DND-41 (cell line): ENCODE data around the gene FOLR3.

Experiments
- ATAC-seq: fragments of 200-7000 bp; cut with Tn5 transposase; 3 replicates; pipeline ENCODE4 v1.9.1; 2021; ENCODE audit warnings: low read depth; ENCODE audit not compliant: insufficient read depth
- DNase-seq: peaks from one replicate; pipeline ENCODE4 v3.0.0-alpha.2; 2020
- H2AFZ ChIP-seq: 2 replicates; pipeline ENCODE4 v1.6.0; 2012; ENCODE audit warnings: low read depth, low read length
- H3K27ac ChIP-seq: 2 replicates; pipeline ENCODE4 v1.5.1; 2012; ENCODE audit warnings: low read length, inconsistent platforms
- H3K27me3 ChIP-seq: fragments of 200-600 bp; sonication (generic); 2 replicates; pipeline ENCODE4 v1.6.0; 2012; ENCODE audit warnings: low read length, mild to moderate bottlenecking, inconsistent platforms; ENCODE audit not compliant: insufficient read depth, poor library complexity
- H3K36me3 ChIP-seq: 2 replicates; pipeline ENCODE4 v1.5.1; 2012; ENCODE audit warnings: low read length, inconsistent platforms; ENCODE audit not compliant: insufficient read depth
- H3K4me1 ChIP-seq: 2 replicates; pipeline ENCODE4 v1.5.1; 2012; ENCODE audit warnings: mild to moderate bottlenecking, low read length; ENCODE audit not compliant: insufficient read depth
- H3K4me2 ChIP-seq: 2 replicates; pipeline ENCODE4 v1.6.0; 2012; ENCODE audit warnings: mild to moderate bottlenecking, moderate library complexity, low read length, inconsistent platforms; ENCODE audit not compliant: insufficient read depth
- H3K4me3 ChIP-seq, 2 experiments: fragments of 200-600 bp in 1 of 2; shearing (Covaris generic) in 1 of 2; 2 replicates each; pipeline ENCODE4 v1.5.1; 2012 to 2016; ENCODE audit warnings: inconsistent platforms in 2 of 2, low read length in 2 of 2, mild to moderate bottlenecking in 2 of 2, low read depth in 1 of 2, moderate library complexity in 1 of 2
- H3K79me2 ChIP-seq: 2 replicates; pipeline ENCODE4 v1.6.0; 2012; ENCODE audit warnings: low read length, inconsistent platforms; ENCODE audit not compliant: insufficient read depth
- H3K9ac ChIP-seq: 2 replicates; pipeline ENCODE4 v1.6.0; 2012; ENCODE audit warnings: low read depth, mild to moderate bottlenecking, inconsistent platforms, low read length, moderate library complexity
- H3K9me3 ChIP-seq: 2 replicates; pipeline ENCODE4 v1.5.1; 2012; ENCODE audit warnings: low read length, moderate library complexity, mild to moderate bottlenecking, inconsistent platforms; ENCODE audit not compliant: insufficient read depth, severe bottlenecking
- H4K20me1 ChIP-seq: 2 replicates; pipeline ENCODE4 v1.6.0; 2012; ENCODE audit warnings: low read length; ENCODE audit not compliant: insufficient read depth
- EZH2 ChIP-seq: IDR thresholded peaks from 3 replicates; pipeline ENCODE4 v1.6.1; 2012; ENCODE audit warnings: borderline replicate concordance, low read depth, mild to moderate bottlenecking, moderate library complexity, low read length, inconsistent platforms; ENCODE audit not compliant: severe bottlenecking
- TF ChIP-seq, protein P1 (sequence below): IDR thresholded peaks from 2 replicates; pipeline ENCODE4 v1.5.1; 2012; ENCODE audit warnings: borderline replicate concordance, low read length, moderate library complexity, mild to moderate bottlenecking; ENCODE audit not compliant: poor library complexity, severe bottlenecking; ENCODE audit errors: extremely low read depth

Gene FOLR3

DNA sequence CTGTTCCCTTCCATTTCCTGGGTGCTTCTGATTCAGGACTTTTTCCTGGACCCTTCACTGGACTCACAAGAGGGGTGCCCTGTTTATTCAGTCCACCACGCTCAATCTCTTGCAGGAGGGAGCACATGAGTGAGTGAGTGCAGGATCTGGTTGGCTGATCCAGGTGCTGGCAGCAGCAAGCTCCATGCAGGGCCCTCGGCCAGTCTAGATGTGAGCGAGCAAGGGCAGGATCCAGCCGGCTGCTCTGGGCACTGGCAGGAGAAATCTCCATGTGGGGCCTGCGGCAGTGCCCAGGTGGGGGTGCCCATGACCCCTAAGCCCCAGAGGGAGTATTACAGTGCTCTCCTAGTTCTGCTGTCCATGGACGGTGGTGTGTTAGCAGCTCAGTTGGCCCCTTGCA is 11.5 kb upstream of the FOLR3 start:
- DNase-seq, result no peak
- H3K79me2 ChIP-seq, result no peaks in the 10 kb centered on the region

DNA sequence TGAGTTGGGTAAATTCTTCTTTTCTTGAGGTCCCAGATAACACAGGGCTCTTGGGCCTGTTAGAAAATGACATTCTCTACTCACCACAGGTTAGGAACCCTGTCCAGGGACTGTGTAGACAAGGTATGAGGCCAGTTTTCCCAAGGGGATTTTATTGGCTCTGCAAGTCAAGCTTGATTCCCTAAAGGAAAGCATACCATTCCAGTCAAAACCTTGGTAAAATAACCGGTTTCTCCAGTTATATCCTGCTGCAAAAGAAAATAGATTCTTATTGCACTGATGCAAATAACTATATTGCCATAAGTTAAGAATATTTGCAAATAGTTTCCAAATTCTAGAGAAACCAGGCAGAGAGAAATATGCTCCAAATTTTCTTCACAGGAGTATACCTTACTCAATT is 9.6 kb upstream of the FOLR3 start:
- H3K4me1 ChIP-seq, result no peaks in the 10 kb centered on the region
- H3K4me2 ChIP-seq, result no peak overlapping the region
- H3K9me3 ChIP-seq, result peaks cover 26% of the 10 kb centered on the region
- no peaks in the 10 kb centered on the region for H3K36me3 ChIP-seq
- H3K27ac ChIP-seq, result no peak overlapping the region
- DNase-seq, result no peak
- no peak overlapping the region for H2AFZ ChIP-seq
- H4K20me1 ChIP-seq, result no peaks in the 10 kb centered on the region
- no peaks in the 10 kb centered on the region for H3K79me2 ChIP-seq
- no peaks in the 10 kb centered on the region for H3K27me3 ChIP-seq
- no peak for ATAC-seq
- H3K9ac ChIP-seq, result no peak overlapping the region
- no peak overlapping the region for H3K4me3 ChIP-seq
- no peak for TF ChIP-seq EZH2
- TF ChIP-seq, protein P1, sequence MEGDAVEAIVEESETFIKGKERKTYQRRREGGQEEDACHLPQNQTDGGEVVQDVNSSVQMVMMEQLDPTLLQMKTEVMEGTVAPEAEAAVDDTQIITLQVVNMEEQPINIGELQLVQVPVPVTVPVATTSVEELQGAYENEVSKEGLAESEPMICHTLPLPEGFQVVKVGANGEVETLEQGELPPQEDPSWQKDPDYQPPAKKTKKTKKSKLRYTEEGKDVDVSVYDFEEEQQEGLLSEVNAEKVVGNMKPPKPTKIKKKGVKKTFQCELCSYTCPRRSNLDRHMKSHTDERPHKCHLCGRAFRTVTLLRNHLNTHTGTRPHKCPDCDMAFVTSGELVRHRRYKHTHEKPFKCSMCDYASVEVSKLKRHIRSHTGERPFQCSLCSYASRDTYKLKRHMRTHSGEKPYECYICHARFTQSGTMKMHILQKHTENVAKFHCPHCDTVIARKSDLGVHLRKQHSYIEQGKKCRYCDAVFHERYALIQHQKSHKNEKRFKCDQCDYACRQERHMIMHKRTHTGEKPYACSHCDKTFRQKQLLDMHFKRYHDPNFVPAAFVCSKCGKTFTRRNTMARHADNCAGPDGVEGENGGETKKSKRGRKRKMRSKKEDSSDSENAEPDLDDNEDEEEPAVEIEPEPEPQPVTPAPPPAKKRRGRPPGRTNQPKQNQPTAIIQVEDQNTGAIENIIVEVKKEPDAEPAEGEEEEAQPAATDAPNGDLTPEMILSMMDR, result no peak

More for the DNA sequence above, 11.5 kb upstream of the FOLR3 start:
- Histone ChIP-seq H4K20me1 (no peaks in the 10 kb centered on the region), H3K4me3 (no peak overlapping the region), H3K27ac (no peak overlapping the region), H3K4me1 (no peaks in the 10 kb centered on the region), H3K27me3 (no peaks in the 10 kb centered on the region), H2AFZ (no peak overlapping the region), H3K36me3 (no peaks in the 10 kb centered on the region), H3K9me3 (peaks cover 26% of the 10 kb centered on the region), H3K4me2 (no peak overlapping the region), H3K9ac (no peak overlapping the region)
- ATAC-seq, result no peak
- TF ChIP-seq, protein P1, result no peak
- TF ChIP-seq EZH2, result no peak

DNA sequence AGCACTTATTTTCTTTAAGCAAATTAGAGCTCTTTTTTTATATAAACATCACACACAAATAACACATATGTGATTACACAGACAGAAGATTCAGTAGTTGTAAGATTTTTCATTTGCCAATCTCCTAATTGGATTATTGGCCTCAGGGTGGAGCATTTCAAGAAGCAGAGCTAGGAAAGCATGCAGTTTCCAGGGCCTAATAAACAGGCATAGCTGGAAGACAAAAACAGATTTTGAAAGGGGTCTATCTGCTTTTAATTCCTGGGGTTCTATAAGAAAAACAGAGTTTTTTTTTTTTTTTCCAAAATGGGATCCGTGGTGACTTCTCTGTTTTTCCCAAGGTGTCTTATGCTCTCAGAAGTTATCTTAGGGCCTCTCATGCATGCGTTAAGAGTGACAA is 7.6 kb upstream of the FOLR3 start:
- Histone ChIP-seq H3K27ac (no peak overlapping the region), H3K4me2 (no peak overlapping the region), H3K9me3 (peaks cover 26% of the 10 kb centered on the region), H3K9ac (no peak overlapping the region), H3K4me3 (no peak overlapping the region), H3K4me1 (no peaks in the 10 kb centered on the region), H3K27me3 (no peaks in the 10 kb centered on the region), H4K20me1 (no peaks in the 10 kb centered on the region), H3K79me2 (no peaks in the 10 kb centered on the region), H3K36me3 (no peaks in the 10 kb centered on the region), H2AFZ (no peak overlapping the region)
- ATAC-seq, result no peak
- DNase-seq, result no peak
- TF ChIP-seq EZH2, result no peak

DNA sequence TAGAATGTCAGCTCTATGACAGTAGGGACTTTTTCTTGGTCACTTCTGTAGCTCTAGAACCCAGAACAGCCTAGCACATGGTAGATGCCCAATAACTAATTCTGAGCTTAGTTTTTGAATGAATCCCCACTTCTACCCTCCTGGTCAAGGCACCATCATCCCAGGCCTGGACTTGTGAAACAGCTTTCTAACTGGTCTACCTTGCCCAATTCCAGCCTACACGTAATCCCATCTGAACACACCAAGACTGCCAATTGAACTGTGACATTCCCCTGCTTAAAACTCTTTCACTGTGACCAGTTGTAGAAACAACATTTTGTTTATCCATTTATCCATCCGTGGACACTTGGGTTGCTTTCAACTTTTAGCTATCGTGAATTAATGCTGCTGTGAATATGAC is 6.1 kb upstream of the FOLR3 start:
- Histone ChIP-seq H3K79me2 (no peaks in the 10 kb centered on the region), H3K4me1 (no peaks in the 10 kb centered on the region), H3K27ac (no peak overlapping the region), H3K4me3 (no peak overlapping the region), H2AFZ (no peak overlapping the region), H3K27me3 (no peaks in the 10 kb centered on the region), H3K9ac (no peak overlapping the region), H3K36me3 (no peaks in the 10 kb centered on the region), H3K4me2 (no peak overlapping the region), H3K9me3 (peaks cover 21% of the 10 kb centered on the region), H4K20me1 (no peaks in the 10 kb centered on the region)
- TF ChIP-seq, protein P1, result no peak
- TF ChIP-seq EZH2, result no peak
- DNase-seq (no peak), ATAC-seq (no peak)
